B cell (primary cell): Measurements from ENCODE around the gene RGS1. TPM values are rescaled to one million over a fixed set of nuclear protein-coding genes. Genes with fewer than 3 reads are reported as not detected.

Experiments used
- ATAC-seq: fragments of 200-7000 bp; cut with Tn5 transposase; one replicate; pipeline ENCODE4 v1.10.0; 2021; ENCODE audit warnings: low read depth, mild to moderate bottlenecking, moderate number of reproducible peaks, moderate library complexity
- CTCF ChIA-PET: fragments of 350-600 bp; sonication (Branson Sonifier 250); formaldehyde crosslinking; loops from one replicate; lab custom pipeline; 2021; ENCODE audit warnings: antibody characterized with exemption, inconsistent platforms; lab: Charles Lee
- POLR2A ChIA-PET: fragments of 350-600 bp; sonication (Branson Sonifier 250); formaldehyde crosslinking; loops from one replicate; lab custom pipeline; 2021; ENCODE audit warnings: antibody characterized with exemption; lab: Charles Lee
- DNase-seq: peaks from one replicate; pipeline ENCODE4 v3.0.0; 2013
- H2AFZ ChIP-seq: 2 replicates; pipeline ENCODE4 v1.6.1; 2012; ENCODE audit warnings: mild to moderate bottlenecking, low read depth, low read length; ENCODE audit not compliant: insufficient read depth, poor library complexity, severe bottlenecking
- H3K27ac ChIP-seq, 2 donors: 1 replicate in 1 of 2; 2 replicates in 1 of 2; pipeline ENCODE4 v1.5.1; 2012 to 2013; ENCODE audit warnings: low read length in 2 of 2, mild to moderate bottlenecking in 2 of 2, moderate library complexity in 1 of 2
- H3K27me3 ChIP-seq, 4 experiments: fragments of 200-600 bp in 1 of 4; sonication (generic) in 1 of 4; replicated peaks in 1 of 4; 1 replicate in 2 of 4; 2 replicates in 2 of 4; pipeline versions ENCODE4 v1.6.1 to v1.7.0; 2013 to 2016; ENCODE audit warnings: low read length in 3 of 4, mild to moderate bottlenecking in 2 of 4, mixed read lengths in 1 of 4, moderate library complexity in 1 of 4; ENCODE audit not compliant: insufficient read depth in 4 of 4, control insufficient read depth in 3 of 4; ENCODE audit errors: control extremely low read depth in 1 of 4
- H3K36me3 ChIP-seq, 2 experiments: replicated peaks in 1 of 2; 1 replicate in 1 of 2; 2 replicates in 1 of 2; pipeline versions ENCODE4 v1.6.1 to v1.7.1; 2013; ENCODE audit warnings: low read length in 1 of 2; ENCODE audit not compliant: insufficient read depth in 2 of 2, control insufficient read depth in 1 of 2; ENCODE audit errors: control extremely low read depth in 1 of 2, extremely low read depth in 1 of 2
- H3K4me1 ChIP-seq, 2 donors: fragments of 200-600 bp in 1 of 2; sonication (generic) in 1 of 2; 1 replicate in 1 of 2; 2 replicates in 1 of 2; pipeline versions ENCODE4 v1.5.1 to v1.6.1; 2013 to 2017; ENCODE audit warnings: low read length in 2 of 2; ENCODE audit not compliant: control insufficient read depth in 2 of 2, insufficient read depth in 2 of 2
- H3K4me2 ChIP-seq: replicated peaks from 2 replicates; pipeline ENCODE3; 2012; ENCODE audit warnings: mild to moderate bottlenecking, low read depth, low read length; ENCODE audit not compliant: poor library complexity, severe bottlenecking
- H3K4me3 ChIP-seq, 5 experiments: fragments of 200-600 bp in 1 of 5; sonication (generic) in 1 of 5; 1 replicate in 3 of 5; 2 replicates in 2 of 5; pipeline versions ENCODE4 v1.5.1 to v1.7.0; 2011 to 2016; ENCODE audit warnings: low read length in 4 of 5, mild to moderate bottlenecking in 4 of 5, low read depth in 2 of 5, control low read depth in 1 of 5, moderate library complexity in 1 of 5; ENCODE audit not compliant: insufficient read depth in 1 of 5; ENCODE audit errors: control extremely low read depth in 1 of 5, extremely low read depth in 1 of 5
- H3K79me2 ChIP-seq: fragments of 200-600 bp; sonication (generic); one replicate; pipeline ENCODE4 v1.6.0; 2016; ENCODE audit warnings: low read length; ENCODE audit not compliant: control insufficient read depth, insufficient read depth
- H3K9ac ChIP-seq: fragments of 200-600 bp; sonication (generic); 2 replicates; pipeline ENCODE4 v1.6.1; 2017; ENCODE audit warnings: mild to moderate bottlenecking, low read length, moderate library complexity
- H3K9me3 ChIP-seq, 3 donors: one replicate each; pipeline versions ENCODE4 v1.6.1 to v1.7.1; 2013; ENCODE audit warnings: low read length in 2 of 3; ENCODE audit not compliant: control insufficient read depth in 2 of 3, insufficient read depth in 1 of 3; ENCODE audit errors: control extremely low read depth in 1 of 3
- H4K20me1 ChIP-seq: 2 replicates; pipeline ENCODE4 v1.6.0; 2012; ENCODE audit warnings: mild to moderate bottlenecking, low read length; ENCODE audit not compliant: insufficient read depth, control insufficient read depth, poor library complexity, severe bottlenecking
- H3K27ac Mint-ChIP-seq: one replicate; pipeline ENCODE4 v1.8.0; 2021; ENCODE audit warnings: mixed read lengths
- H3K27me3 Mint-ChIP-seq: one replicate; pipeline ENCODE4 v1.8.0; 2021; ENCODE audit warnings: mixed read lengths
- H3K4me1 Mint-ChIP-seq: one replicate; pipeline ENCODE4 v1.8.0; 2021; ENCODE audit warnings: mixed read lengths
- H3K4me3 Mint-ChIP-seq: one replicate; pipeline ENCODE4 v1.8.0; 2021; ENCODE audit warnings: mixed read lengths
- H3K9me3 Mint-ChIP-seq: one replicate; pipeline ENCODE4 v1.8.0; 2022; ENCODE audit warnings: mixed read lengths; ENCODE audit not compliant: insufficient read depth
- EZH2 ChIP-seq: IDR thresholded peaks from 2 replicates; pipeline ENCODE4 v1.6.1; 2012; ENCODE audit warnings: borderline replicate concordance, low read depth, mild to moderate bottlenecking, moderate library complexity, low read length; ENCODE audit not compliant: insufficient read depth, poor library complexity, severe bottlenecking
- WGBS: methylation state at CpG from one replicate; pipeline ENCODE4 v1.1.5; 2013; ENCODE audit warnings: missing lambda C conversion rate; ENCODE audit not compliant: insufficient coverage; 5-methylcytosine and 5-hydroxymethylcytosine counted together
- intact Hi-C: fragments of 100-400 bp; cut with micrococcal nuclease; formaldehyde crosslinking; loops from one replicate; pipeline ENCODE4 v1.10.0; 2022
- polyA plus RNA-seq: library from polyadenylated mRNA; depleted of rRNA; stranded (reverse); fragments of >200 nt; gene quantifications from 2 replicates; pipeline ENCODE4 v1.2.3, GENCODE V29; 2012
- total RNA-seq, 2 donors: library from RNA; stranded (reverse); fragments of 120-200 nt in 1 of 2; gene quantifications; 1 replicate in 1 of 2; 2 replicates in 1 of 2; pipeline versions ENCODE4 v1.2.3 to v1.2.4, GENCODE V29; 2013 to 2022
- TF ChIP-seq, protein P1 (sequence below): fragments of 200-600 bp; IDR thresholded peaks from one replicate; pipeline ENCODE4 v1.8.0; 2022; ENCODE audit warnings: antibody characterized with exemption, mild to moderate bottlenecking

RGS1 gene
- total and polyA plus RNA-seq, 2 donors (not counting 1 experiment from before 2014, with no cell fraction given) = 154 to 180 TPM

DNA sequence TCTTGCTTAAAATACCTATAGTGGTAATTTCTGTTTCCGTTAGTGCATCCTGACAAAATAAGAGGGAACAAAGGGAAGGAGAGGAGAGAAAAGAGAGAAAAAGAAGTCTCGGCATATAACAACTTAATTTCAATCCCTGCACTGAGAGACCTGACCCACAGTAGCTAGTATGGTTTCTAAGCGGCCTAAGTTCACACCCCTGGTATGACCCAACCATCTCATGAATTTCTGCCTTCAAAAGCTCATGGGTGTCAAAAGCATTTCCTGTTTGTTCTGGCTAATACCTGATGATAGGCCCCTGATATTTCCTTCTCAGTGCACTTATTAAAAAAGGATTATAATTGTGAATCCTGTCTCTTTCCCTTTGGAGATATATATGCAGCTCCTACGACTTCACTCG is 32.1 kb upstream of the RGS1 start:
- TF ChIP-seq, protein P1, sequence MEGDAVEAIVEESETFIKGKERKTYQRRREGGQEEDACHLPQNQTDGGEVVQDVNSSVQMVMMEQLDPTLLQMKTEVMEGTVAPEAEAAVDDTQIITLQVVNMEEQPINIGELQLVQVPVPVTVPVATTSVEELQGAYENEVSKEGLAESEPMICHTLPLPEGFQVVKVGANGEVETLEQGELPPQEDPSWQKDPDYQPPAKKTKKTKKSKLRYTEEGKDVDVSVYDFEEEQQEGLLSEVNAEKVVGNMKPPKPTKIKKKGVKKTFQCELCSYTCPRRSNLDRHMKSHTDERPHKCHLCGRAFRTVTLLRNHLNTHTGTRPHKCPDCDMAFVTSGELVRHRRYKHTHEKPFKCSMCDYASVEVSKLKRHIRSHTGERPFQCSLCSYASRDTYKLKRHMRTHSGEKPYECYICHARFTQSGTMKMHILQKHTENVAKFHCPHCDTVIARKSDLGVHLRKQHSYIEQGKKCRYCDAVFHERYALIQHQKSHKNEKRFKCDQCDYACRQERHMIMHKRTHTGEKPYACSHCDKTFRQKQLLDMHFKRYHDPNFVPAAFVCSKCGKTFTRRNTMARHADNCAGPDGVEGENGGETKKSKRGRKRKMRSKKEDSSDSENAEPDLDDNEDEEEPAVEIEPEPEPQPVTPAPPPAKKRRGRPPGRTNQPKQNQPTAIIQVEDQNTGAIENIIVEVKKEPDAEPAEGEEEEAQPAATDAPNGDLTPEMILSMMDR = no peak
- TF ChIP-seq EZH2 = no peak
- H4K20me1 ChIP-seq = no peaks in the 10 kb centered on the region
- WGBS = 100% methylated on average over 1 of the region's 5 CpGs
- no peak for ATAC-seq
- H3K4me3 ChIP-seq = no peak overlapping the region
- H3K4me1 ChIP-seq = peaks cover 25 to 26% of the 10 kb centered on the region in 2 donors
- POLR2A ChIA-PET = no interaction called here
- CTCF ChIA-PET = interaction anchor here (0.7 to 1.6 kb wide), 5 partner anchors 29 to 69 kb away, joined by 3 to 7 read pairs (median 3); no protein-coding TSS in a partner anchor
- H3K27me3 Mint-ChIP-seq = no peaks in the 10 kb centered on the region
- no peak overlapping the region for H3K27ac Mint-ChIP-seq
- H2AFZ ChIP-seq = no peak overlapping the region
- H3K27me3 ChIP-seq = peaks cover 0 to 4% (median 0%) of the 10 kb centered on the region in 4 experiments
- intact Hi-C loops = no loop called here
- no peaks in the 10 kb centered on the region for H3K79me2 ChIP-seq
- H3K4me1 Mint-ChIP-seq = peaks cover 44% of the 10 kb centered on the region
- H3K9me3 ChIP-seq = peaks cover 0 to 1% (median 0%) of the 10 kb centered on the region in 3 donors
- no peak overlapping the region for H3K4me3 Mint-ChIP-seq
- no peak overlapping the region for H3K4me2 ChIP-seq
- H3K27ac ChIP-seq = no peak overlapping the region
- H3K36me3 ChIP-seq = no peaks in the 10 kb centered on the region
- DNase-seq = no peak
- H3K9ac ChIP-seq = no peak overlapping the region
- H3K9me3 Mint-ChIP-seq = no peaks in the 10 kb centered on the region

DNA sequence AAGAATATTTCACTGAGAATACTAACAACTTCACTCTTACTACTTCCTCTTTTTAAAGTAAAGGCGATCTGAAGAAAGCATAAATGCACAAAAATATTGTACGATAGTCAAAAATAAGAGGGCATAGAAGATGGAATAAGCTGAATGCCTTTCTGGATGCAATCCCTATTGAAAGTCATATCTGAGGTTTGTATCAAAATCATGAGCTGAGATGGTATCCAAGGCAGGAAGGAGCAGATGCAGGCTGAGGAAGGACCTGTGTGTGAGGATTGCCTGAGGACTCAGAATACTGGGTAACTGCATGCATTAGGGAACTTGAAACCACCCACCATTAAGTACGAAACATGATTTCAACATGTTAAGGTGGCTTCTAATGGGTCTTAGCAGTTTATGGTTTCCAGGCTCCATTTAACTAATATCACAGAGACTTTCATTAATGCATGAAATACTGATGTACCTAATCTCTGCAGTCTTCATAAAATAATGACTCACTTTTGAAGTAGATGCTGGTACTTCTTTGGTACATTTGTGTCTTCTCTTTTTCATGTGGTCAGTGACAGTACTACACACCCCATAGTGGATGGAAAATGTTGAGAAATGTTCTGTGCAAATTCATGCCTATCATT is 29.6 kb upstream of the RGS1 start:
- peak overlapping the region in 1 of 2 donors; percentile 39 for H3K27ac ChIP-seq
- POLR2A ChIA-PET = no interaction called here
- peak overlapping the region in 4 of 5 experiments; percentile 18 to 63 (median 34) for H3K4me3 ChIP-seq
- H3K36me3 ChIP-seq = no peaks in the 10 kb centered on the region
- Mint-ChIP-seq H3K4me1 (peaks cover 35% of the 10 kb centered on the region), H3K9me3 (no peaks in the 10 kb centered on the region), H3K27ac (peak overlapping the region; percentile 81), H3K4me3 (peak overlapping the region; percentile 85), H3K27me3 (peaks cover 11% of the 10 kb centered on the region)
- H2AFZ ChIP-seq = peak overlapping the region; percentile 39
- no peaks in the 10 kb centered on the region for H3K79me2 ChIP-seq
- WGBS = no CpG with 5 or more reads among the region's 3 CpGs
- CTCF ChIA-PET = interaction anchor here (0.8 to 1.7 kb wide), 9 partner anchors 9 to 260 kb away, joined by 3 to 6 read pairs (median 4); no protein-coding TSS in a partner anchor
- no peaks in the 10 kb centered on the region for H4K20me1 ChIP-seq
- peak; percentile 75 for DNase-seq
- H3K4me1 ChIP-seq = peaks cover 12% of the 10 kb centered on the region in 2 donors
- TF ChIP-seq, protein P1 = peak; percentile 51
- TF ChIP-seq EZH2 = no peak
- intact Hi-C loops = loop anchor here (1.0 to 2.0 kb wide), 2 partner anchors 63 to 69 kb away; no protein-coding TSS in a partner anchor
- peaks cover 0 to 4% (median 0%) of the 10 kb centered on the region in 4 experiments for H3K27me3 ChIP-seq
- H3K9me3 ChIP-seq = no peaks in the 10 kb centered on the region
- peak overlapping the region; percentile 59 for H3K9ac ChIP-seq
- peak; percentile 79 for ATAC-seq
- H3K4me2 ChIP-seq = peak overlapping the region; percentile 78
